Naive B cell (primary cell): ENCODE measurements around the gene LTO1. TPM values are rescaled to one million over a fixed set of nuclear protein-coding genes. Genes with fewer than 3 reads are reported as not detected.
A peak's percentile ranks its signal among the peaks of the same experiment; 100 is the strongest.

Source experiments
- ATAC-seq, 2 donors: fragments of 150-1000 bp; cut with Tn5 transposase; 2 replicates each; pipeline ENCODE4 v1.10.0; 2021; ENCODE audit warnings: low read depth in 2 of 2, mild to moderate bottlenecking in 2 of 2, moderate library complexity in 2 of 2
- DNase-seq: peaks from one replicate; pipeline ENCODE4 v3.0.0; 2022
- H3K27ac Mint-ChIP-seq, 6 donors: one replicate each; pipeline ENCODE4 v1.8.0; 2020 to 2022; ENCODE audit warnings: mild to moderate bottlenecking in 6 of 6, mixed read lengths in 6 of 6, moderate library complexity in 5 of 6, inconsistent platforms in 2 of 6
- H3K27me3 Mint-ChIP-seq, 3 donors: one replicate each; pipeline ENCODE4 v1.8.0; 2021 to 2022; ENCODE audit warnings: mixed read lengths in 3 of 3, mild to moderate bottlenecking in 1 of 3
- H3K36me3 Mint-ChIP-seq, 2 donors: one replicate each; pipeline ENCODE4 v1.8.0; 2020 to 2022; ENCODE audit warnings: mixed read lengths in 2 of 2, inconsistent platforms in 1 of 2, mild to moderate bottlenecking in 1 of 2
- H3K4me1 Mint-ChIP-seq, 3 donors: one replicate each; pipeline ENCODE4 v1.8.0; 2020 to 2022; ENCODE audit warnings: mixed read lengths in 3 of 3, inconsistent platforms in 1 of 3, mild to moderate bottlenecking in 1 of 3, moderate library complexity in 1 of 3
- H3K4me3 Mint-ChIP-seq, 8 donors: one replicate each; pipeline ENCODE4 v1.8.0; 2020 to 2022; ENCODE audit warnings: mild to moderate bottlenecking in 8 of 8, mixed read lengths in 8 of 8, moderate library complexity in 8 of 8, inconsistent platforms in 2 of 8
- H3K9me3 Mint-ChIP-seq, 7 donors: one replicate each; pipeline ENCODE4 v1.8.0; 2020 to 2022; ENCODE audit warnings: mixed read lengths in 7 of 7, mild to moderate bottlenecking in 5 of 7, inconsistent platforms in 2 of 7, moderate library complexity in 1 of 7
- polyA plus RNA-seq, 6 donors: library from polyadenylated mRNA; unstranded; fragments of 300-500 nt; fragmentation: Illumina TruSeq; gene quantifications; one replicate each; pipeline ENCODE4 v1.2.3, GENCODE V29; 2021; ENCODE audit warnings: low read depth in 6 of 6

The LTO1 gene
- polyA plus RNA-seq, 6 donors from 2014 or later: 15.9 to 26.9 (median 16.8) TPM

DNA sequence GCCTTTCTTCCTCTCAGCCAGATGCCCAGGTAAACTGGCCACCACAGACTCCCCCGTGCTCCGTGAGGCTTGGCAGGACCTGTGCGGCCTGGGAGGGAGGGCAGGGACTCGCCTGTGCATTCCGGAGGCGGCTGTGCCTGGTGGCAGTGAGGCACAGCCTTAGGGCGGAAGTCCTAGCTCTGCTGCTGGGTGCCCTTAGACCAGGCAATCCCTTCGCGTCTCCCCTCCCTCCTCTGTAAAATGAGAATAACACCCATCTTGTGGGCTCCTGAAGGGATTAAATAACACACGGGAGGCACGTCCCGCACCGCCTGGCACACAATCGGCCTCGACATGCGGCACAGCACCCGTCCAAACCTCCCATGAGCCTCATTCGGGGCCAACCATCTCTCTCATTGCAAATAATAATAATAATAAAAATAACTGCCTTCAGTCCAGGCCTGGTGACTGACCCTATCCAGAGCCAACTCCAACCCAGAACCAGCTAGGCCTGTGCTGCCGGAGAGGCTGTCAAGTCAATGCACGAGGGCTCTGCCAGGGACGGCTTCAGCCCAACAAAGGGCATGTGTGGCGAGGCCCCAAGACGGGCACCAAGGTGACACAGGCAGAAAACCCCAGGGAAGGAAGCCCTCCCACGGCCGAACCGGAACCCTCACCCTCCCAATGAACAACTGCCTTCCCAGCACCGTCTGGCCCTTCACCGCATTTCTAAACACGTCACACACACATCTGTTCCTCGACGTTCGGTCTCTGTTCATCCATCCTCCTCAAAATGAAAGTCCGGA, 8.2 kb downstream of the LTO1 start:
- peaks cover 12 to 21% (median 16%) of the 10 kb centered on the region in 3 donors for H3K4me1 Mint-ChIP-seq
- peaks cover 0 to 16% of the 10 kb centered on the region in 2 donors for H3K36me3 Mint-ChIP-seq
- H3K27ac Mint-ChIP-seq: no peak overlapping the region
- no peak for DNase-seq
- H3K9me3 Mint-ChIP-seq: no peaks in the 10 kb centered on the region
- ATAC-seq: no peak
- no peak overlapping the region for H3K4me3 Mint-ChIP-seq
- no peaks in the 10 kb centered on the region for H3K27me3 Mint-ChIP-seq

DNA sequence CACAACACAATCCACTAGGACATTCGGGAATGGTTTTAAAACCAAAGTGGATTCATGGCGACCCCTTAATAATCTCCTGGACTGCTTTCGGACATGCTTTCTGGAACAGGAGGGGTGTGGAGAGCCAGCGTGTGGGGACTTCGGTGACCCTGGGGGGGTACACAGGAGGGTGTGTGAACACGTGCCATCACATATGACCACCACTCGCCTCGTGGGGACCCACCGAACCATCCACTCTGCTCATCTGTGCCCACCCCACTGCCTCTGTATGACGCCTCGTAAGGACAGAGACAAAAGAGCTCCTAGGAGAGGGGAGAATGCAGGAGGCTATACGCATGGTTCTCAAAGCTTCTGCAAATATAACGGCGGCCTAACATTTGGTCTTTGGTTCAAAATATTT, 8.9 kb downstream of the LTO1 start:
- ATAC-seq: no peak
- Mint-ChIP-seq H3K36me3 (peaks cover 0 to 16% of the 10 kb centered on the region in 2 donors), H3K27ac (no peak overlapping the region), H3K4me3 (no peak overlapping the region), H3K4me1 (peaks cover 12 to 16% (median 12%) of the 10 kb centered on the region in 3 donors), H3K27me3 (no peaks in the 10 kb centered on the region), H3K9me3 (no peaks in the 10 kb centered on the region)
- no peak for DNase-seq

DNA sequence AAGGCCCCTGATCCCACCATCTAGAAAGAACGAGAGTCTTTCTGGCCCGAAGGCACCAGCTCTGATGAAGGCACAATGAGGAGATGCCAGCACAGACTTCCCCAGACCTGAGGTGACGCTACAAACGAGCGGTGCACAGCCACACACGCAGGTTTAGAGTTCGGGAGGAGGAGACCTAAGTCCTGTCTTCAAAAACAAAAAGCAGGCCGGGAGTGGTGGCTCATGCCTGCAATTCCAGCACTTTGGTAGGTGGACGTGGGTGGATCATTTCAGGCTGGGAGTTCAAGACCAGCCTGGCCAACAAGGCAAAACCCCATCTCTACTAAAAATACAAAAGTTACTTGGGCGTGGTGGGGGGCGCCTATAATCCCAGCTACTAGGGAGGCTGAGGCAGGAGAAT, 9.5 kb downstream of the LTO1 start:
- H3K27ac Mint-ChIP-seq: no peak overlapping the region
- H3K27me3 Mint-ChIP-seq: no peaks in the 10 kb centered on the region
- ATAC-seq: no peak
- no peak for DNase-seq
- no peaks in the 10 kb centered on the region for H3K9me3 Mint-ChIP-seq
- H3K4me3 Mint-ChIP-seq: no peak overlapping the region
- peaks cover 9 to 17% (median 11%) of the 10 kb centered on the region in 3 donors for H3K4me1 Mint-ChIP-seq
- H3K36me3 Mint-ChIP-seq: peaks cover 0 to 16% of the 10 kb centered on the region in 2 donors

DNA sequence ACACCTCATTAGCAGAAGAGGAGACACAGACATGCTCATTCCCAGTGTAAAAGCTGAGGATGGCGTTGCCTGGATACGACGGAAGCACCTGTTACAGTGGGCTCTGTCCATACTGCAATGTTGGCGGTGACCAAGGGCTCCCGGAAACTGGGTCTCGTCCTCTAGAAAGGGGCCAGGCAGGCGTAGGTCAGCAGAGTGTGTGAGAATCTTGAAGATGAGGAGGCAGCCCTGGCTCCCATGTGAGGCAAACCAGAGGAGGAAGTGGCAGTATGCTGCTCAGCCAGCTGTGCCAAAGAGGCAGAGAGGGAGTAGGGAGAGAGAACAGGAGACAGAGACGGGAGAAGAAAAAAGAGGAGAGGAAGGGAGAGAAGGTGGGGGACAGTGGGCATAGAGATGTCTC, 10.3 kb downstream of the LTO1 start:
- Mint-ChIP-seq H3K4me1 (peaks cover 1 to 13% (median 4%) of the 10 kb centered on the region in 3 donors), H3K9me3 (no peaks in the 10 kb centered on the region), H3K4me3 (no peak overlapping the region), H3K27ac (no peak overlapping the region), H3K36me3 (peaks cover 0 to 16% of the 10 kb centered on the region in 2 donors), H3K27me3 (no peaks in the 10 kb centered on the region)
- ATAC-seq: no peak
- DNase-seq: no peak

DNA sequence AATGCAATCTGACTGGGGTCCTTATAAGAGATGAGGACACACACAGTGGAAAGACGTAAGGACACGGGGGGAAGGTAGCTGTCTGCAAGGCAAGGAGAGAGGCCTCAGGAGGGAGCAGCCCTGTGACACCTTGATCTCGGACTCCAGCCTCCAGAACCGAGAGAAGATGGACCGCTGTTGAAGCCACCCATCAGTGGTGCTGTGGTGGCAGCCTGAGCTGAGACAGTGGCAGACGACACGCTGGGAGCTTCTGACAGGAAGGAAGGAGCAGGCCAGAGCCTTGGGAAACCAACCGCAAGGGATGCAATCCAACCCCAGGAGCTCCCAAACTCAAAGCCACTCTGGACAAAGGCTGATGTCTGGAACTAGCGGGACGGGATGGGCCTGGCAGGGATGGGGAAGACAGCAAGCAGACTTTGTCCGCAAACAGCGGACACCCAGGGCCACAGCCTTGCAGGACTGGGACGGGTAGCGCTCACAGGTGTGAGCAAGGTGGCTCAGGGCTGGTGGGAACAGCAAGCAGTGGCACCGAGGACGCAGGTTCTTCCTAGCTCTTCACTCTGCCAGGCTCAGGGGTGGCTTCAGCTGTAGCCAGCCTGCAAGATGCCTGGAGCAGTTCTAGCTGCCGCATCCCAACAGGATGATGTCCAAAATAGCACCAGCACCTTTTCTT, 10.9 kb downstream of the LTO1 start:
- no peaks in the 10 kb centered on the region for H3K27me3 Mint-ChIP-seq
- H3K9me3 Mint-ChIP-seq: no peaks in the 10 kb centered on the region
- no peak for DNase-seq
- H3K4me3 Mint-ChIP-seq: no peak overlapping the region
- ATAC-seq: no peak
- peak overlapping the region in 1 of 6 donors; percentile 13 for H3K27ac Mint-ChIP-seq
- H3K36me3 Mint-ChIP-seq: peaks cover 0 to 16% of the 10 kb centered on the region in 2 donors
- H3K4me1 Mint-ChIP-seq: peaks cover 4 to 13% (median 4%) of the 10 kb centered on the region in 3 donors

DNA sequence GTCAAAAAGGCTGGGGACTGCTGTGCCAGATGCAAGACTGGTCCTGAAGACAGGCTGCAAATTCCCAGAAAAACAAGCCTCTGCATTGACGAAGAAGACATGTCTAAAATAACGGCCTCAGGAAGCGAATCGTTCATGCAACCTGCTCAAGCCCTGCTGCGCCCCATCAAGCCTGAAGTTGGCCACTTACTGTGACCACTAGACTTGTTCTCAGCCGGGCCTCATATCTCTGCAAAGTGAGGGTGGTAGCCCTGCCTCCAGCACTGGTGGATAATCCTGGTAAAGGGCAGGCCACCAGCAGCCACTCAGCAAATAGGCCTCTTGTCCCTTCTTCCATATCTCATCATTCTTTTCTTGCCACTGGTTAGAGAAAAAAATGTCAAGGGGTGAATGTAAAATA, 11.8 kb downstream of the LTO1 start:
- no peak overlapping the region for H3K27ac Mint-ChIP-seq
- no peaks in the 10 kb centered on the region for H3K9me3 Mint-ChIP-seq
- H3K36me3 Mint-ChIP-seq: peaks cover 0 to 16% of the 10 kb centered on the region in 2 donors
- ATAC-seq (no peak), DNase-seq (no peak)
- no peaks in the 10 kb centered on the region for H3K27me3 Mint-ChIP-seq
- peaks cover 4 to 13% (median 4%) of the 10 kb centered on the region in 3 donors for H3K4me1 Mint-ChIP-seq
- H3K4me3 Mint-ChIP-seq: no peak overlapping the region

DNA sequence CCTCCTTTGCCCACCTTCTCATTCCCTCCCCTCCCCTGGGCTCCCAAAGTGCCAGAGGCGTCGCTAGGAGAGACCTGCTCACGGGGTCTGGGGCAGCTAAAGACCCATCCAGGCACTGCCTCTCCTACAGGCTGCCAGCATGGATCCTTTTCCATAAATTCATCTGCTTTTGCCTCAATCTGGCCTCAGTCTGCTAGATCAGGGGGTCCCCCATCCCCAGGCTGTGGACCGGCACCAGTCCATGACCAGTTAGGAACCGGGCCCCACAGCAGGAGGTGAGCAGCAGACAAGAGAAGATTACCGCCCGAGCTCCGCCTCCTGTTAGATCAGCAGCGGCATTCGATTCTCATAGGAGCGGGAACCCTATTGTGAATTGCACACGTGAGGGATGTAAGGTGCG, 12.3 kb downstream of the LTO1 start:
- Mint-ChIP-seq H3K27me3 (no peaks in the 10 kb centered on the region), H3K4me1 (peaks cover 4 to 12% (median 4%) of the 10 kb centered on the region in 3 donors), H3K9me3 (no peaks in the 10 kb centered on the region), H3K4me3 (no peak overlapping the region), H3K36me3 (peaks cover 0 to 16% of the 10 kb centered on the region in 2 donors), H3K27ac (peak overlapping the region in 1 of 6 donors; percentile 67)
- DNase-seq: no peak
- ATAC-seq: no peak

DNA sequence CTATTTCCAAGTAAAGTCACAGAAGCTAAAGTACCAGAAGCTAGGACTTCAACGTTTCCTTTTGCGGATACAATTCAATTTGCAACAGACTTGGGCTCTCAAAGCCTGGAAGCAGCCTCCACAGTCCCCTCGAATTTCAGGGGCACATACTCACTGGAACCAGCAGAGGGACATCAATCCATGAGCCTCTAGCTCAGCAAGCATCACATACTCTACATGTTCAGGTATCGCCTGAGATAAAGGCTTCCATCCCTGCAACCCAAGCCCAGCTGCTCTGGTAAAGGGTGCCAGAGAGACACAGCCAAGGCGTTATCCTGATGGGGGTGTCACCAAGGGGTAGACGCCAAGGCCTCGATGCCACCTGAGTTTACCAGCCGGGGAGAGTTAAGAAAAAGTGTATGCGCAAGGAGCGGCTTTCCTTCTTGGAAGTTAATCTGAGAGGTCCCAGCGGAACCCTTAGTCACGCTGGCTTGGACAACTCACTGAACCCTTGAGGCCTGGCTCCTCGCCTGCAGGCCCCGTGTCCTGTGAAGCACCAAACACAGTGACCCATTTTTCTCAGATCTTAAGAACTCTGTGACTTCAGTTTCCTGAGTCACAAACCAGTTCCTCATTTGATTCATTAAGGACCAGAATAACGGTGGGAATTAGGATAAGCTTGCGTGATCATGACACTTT, 13.0 kb downstream of the LTO1 start:
- Mint-ChIP-seq H3K4me1 (peaks cover 4 to 11% (median 4%) of the 10 kb centered on the region in 3 donors), H3K27me3 (no peaks in the 10 kb centered on the region), H3K36me3 (peaks cover 0 to 16% of the 10 kb centered on the region in 2 donors), H3K4me3 (no peak overlapping the region), H3K27ac (peak overlapping the region in 1 of 6 donors; percentile 63), H3K9me3 (no peaks in the 10 kb centered on the region)
- no peak for DNase-seq
- ATAC-seq: no peak

DNA sequence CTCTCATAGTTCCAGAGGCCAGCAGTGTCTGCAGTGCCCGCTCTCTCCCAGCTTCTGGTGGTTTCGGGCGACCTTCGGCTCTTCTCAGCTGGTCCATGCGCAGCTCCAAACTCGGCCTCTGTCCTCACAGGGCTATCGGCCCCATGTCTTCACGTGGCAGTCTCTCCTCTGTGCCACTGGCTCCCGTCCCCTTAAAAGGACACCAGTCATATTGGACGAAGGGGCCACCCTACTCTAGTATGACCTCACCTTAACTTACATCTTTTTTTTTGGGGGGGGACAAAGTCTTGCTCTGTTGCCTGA, 13.8 kb downstream of the LTO1 start:
- H3K27ac Mint-ChIP-seq: no peak overlapping the region

DNA sequence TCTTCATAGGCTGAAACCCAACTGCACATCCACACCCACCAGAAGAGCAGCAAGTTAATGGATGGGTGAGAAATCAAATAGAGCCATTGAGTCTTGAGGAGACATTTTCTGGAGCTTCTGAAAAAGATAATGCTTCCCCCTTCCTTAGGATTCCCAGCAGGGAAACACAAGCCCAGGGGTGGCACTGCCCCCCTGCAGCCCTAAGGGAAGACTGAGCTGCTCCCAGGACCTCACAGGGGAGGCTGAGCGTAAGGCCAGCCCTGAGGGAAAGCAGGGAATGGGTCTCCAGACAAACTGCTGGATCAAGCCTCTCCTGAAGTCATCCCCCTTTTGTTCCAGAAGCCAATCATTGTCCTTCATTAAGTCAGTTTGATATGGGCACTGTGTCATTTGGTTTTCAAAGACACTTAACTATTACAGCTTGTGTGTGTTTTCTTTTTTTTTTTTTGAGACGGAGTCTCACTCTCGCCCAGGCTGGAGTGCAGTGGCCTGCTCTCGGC, 15.1 kb downstream of the LTO1 start:
- no peaks in the 10 kb centered on the region for H3K9me3 Mint-ChIP-seq
- H3K4me1 Mint-ChIP-seq: peaks cover 4 to 12% (median 4%) of the 10 kb centered on the region in 3 donors
- H3K27ac Mint-ChIP-seq: peak overlapping the region in 1 of 6 donors; percentile 74
- H3K4me3 Mint-ChIP-seq: no peak overlapping the region
- peaks cover 0 to 13% of the 10 kb centered on the region in 2 donors for H3K36me3 Mint-ChIP-seq
- DNase-seq (no peak), ATAC-seq (no peak)
- no peaks in the 10 kb centered on the region for H3K27me3 Mint-ChIP-seq

More for the DNA sequence above, 13.8 kb downstream of the LTO1 start:
- H3K4me1 Mint-ChIP-seq: peaks cover 4 to 11% (median 4%) of the 10 kb centered on the region in 3 donors
- no peaks in the 10 kb centered on the region for H3K9me3 Mint-ChIP-seq
- no peak for DNase-seq
- no peaks in the 10 kb centered on the region for H3K27me3 Mint-ChIP-seq
- no peak for ATAC-seq
- H3K4me3 Mint-ChIP-seq: no peak overlapping the region
- peaks cover 0 to 16% of the 10 kb centered on the region in 2 donors for H3K36me3 Mint-ChIP-seq

DNA sequence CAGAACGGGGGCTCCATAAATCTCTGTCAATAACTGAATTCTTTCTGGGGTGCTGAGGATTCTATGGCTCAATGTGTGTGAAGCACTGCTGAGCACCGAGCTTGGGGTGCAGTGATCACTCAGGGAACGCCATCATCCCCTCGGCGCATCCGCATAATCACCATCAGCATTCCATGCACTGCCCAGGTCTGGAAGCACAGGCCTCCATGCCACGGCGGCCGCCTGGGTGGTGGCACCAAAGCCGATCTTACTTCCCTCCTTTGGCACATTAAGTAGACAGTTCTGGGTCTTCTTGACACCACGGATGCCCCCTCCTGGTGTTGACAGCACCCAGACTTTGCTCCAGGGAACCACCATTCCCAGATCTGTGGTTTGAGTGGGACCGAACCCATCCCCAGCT, 15.6 kb downstream of the LTO1 start:
- peaks cover 0 to 8% of the 10 kb centered on the region in 2 donors for H3K36me3 Mint-ChIP-seq
- no peak overlapping the region for H3K4me3 Mint-ChIP-seq
- no peak for ATAC-seq
- H3K27ac Mint-ChIP-seq: no peak overlapping the region
- no peaks in the 10 kb centered on the region for H3K9me3 Mint-ChIP-seq
- no peaks in the 10 kb centered on the region for H3K27me3 Mint-ChIP-seq
- DNase-seq: no peak
- peaks cover 0 to 9% (median 4%) of the 10 kb centered on the region in 3 donors for H3K4me1 Mint-ChIP-seq

DNA sequence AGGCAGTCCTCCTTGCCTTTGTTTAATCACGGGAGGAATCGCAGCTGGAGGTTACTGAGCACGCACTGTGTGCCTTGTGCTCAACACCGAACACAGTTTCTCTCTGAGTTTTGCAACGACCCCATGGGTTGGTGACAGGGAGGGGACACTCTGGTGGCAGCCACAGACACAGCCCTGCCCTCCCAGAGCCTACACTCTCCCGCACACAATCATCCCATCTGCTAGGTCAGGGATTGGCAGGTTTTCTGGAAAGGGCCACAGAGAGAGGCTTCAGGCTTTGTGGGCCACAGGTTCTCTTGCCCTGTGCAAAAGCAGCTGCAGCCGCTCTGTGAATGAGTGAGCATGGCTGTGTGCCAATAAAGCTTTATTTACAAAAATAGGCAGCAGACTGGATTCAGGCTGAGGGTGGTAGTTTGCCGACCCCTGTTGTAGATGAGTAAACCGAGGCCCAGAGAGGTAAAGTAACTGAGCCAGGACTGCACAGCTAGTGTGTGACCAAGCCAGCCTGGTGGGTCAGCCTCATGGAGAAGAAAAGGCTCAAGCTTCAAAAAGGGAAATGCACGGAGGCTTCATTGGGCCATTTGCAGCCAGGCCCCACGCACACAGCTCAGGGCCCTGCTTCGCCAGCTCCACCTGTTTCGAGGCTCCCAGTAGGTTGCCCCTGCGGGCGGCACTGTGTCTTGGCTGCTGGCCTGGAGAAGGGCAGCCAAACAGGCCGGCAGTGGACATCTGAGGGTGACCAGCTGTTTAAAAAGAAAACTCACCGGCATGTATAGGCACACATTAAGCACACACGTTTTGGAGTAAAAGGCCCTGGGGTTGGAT, 16.3 kb downstream of the LTO1 start:
- Mint-ChIP-seq H3K4me3 (no peak overlapping the region), H3K27me3 (no peaks in the 10 kb centered on the region), H3K27ac (no peak overlapping the region), H3K9me3 (no peaks in the 10 kb centered on the region), H3K36me3 (peaks cover 0 to 4% of the 10 kb centered on the region in 2 donors), H3K4me1 (peaks cover 0 to 6% (median 4%) of the 10 kb centered on the region in 3 donors)
- DNase-seq (no peak), ATAC-seq (no peak)
